Stimulated activated CD8-positive, alpha-beta memory T cell treated with anti-CD3 and anti-CD28 coated beads, Interleukin-7, amount 100 ng/mL, for 1 hour (primary cell): Measurements from ENCODE around the gene NEUROD2.

ENCODE experiments used
- DNase-seq, 2 donors: peaks; one replicate each; pipeline ENCODE4 v3.0.0-alpha.2; 2020; ENCODE audit warnings: low read depth in 2 of 2

Gene NEUROD2

DNA sequence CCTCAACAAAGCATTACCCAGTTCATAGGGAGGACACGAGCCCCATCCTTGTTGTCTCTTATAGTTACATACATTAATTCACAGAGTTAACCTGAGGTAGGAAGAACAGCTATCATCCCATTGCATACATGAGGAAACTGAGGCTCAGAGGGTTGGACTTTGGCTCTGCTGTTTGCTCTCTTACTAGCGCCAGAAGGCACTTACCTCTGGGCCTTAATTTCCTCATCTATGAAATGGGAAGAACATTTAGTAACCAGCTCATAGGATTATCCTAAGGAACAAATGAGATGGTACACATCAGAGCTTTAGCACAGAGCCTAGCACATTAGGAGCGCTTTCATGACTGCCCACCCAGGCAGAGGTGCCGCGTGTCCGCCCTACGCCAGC, 27.6 kb downstream of the NEUROD2 start:
- no peak for DNase-seq

DNA sequence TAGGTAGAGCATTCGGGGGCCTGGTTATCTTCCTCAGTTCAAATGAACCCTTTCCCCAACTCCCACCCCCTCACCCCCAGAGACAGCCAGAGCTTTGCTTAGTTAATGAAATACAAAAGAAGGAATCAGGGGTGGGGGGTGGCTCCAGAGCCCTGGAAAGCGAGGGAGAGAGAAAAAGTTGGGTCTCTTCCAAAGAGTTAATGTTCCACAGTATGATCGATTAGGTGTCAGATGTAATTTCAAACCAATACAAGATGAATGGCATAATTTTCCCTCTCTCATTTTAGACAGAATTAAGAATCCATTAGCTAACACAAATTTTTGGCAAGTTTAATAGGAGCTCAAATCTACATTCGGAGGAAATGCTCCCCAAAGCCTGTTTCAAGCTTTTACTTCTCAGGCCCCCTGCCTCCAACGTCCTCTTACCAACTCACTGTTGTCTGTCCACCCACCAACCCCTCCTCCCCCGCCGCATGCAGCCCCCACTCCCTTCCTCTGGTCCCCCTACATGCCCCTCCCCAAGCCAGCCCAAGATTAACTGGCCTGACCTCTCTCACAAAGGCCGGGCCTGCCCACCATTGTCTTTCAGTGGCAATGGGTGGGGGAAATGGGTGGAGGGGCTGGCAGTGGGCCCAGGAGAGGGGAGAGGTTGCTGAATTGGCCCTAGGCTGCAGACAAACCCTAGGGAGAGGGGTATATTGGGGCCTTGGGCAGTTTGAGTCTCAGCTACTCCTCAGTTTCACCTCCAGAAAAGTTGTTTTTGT, 28.2 kb downstream of the NEUROD2 start:
- no peak for DNase-seq

DNA sequence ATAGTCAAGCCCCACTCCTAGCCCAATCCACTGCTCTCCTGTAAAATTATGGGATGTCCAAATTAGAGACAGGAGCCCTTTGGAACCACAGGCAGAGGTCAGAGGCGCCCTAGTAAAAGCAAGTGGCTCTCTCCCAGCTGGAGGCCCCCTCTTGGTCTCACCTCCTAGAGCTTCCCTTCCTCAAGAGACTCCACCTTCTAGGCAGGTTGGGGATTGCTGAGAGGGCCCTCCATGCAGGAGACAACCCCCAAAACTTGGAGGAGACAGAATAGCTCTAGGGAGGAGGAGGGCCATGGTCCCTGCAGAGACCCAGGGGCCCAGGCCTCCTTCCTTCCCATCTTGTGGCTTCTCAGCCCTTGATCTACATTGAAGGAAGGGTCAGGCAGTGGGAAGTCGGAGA, 29.4 kb downstream of the NEUROD2 start:
- no peak for DNase-seq

DNA sequence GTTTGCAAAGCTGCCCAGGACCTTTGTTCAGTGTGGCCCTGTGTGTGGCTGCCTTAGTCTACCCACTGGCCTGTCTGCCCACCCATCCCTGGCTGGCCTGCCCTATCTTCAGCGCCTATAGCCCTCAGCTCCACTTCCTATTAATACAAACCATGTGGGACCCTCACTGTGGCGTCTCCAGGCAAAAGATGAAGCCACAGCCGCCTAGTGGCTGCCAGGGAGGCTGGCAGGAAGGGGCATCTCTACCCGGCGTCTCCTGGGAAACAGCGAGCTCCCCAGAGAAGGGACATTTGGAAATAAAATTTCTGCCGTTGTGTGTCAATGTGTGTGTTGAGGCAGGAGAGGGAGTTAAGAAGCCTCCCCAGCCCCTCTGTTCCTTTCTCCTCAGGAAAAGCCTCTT, 31.5 kb downstream of the NEUROD2 start:
- no peak for DNase-seq

DNA sequence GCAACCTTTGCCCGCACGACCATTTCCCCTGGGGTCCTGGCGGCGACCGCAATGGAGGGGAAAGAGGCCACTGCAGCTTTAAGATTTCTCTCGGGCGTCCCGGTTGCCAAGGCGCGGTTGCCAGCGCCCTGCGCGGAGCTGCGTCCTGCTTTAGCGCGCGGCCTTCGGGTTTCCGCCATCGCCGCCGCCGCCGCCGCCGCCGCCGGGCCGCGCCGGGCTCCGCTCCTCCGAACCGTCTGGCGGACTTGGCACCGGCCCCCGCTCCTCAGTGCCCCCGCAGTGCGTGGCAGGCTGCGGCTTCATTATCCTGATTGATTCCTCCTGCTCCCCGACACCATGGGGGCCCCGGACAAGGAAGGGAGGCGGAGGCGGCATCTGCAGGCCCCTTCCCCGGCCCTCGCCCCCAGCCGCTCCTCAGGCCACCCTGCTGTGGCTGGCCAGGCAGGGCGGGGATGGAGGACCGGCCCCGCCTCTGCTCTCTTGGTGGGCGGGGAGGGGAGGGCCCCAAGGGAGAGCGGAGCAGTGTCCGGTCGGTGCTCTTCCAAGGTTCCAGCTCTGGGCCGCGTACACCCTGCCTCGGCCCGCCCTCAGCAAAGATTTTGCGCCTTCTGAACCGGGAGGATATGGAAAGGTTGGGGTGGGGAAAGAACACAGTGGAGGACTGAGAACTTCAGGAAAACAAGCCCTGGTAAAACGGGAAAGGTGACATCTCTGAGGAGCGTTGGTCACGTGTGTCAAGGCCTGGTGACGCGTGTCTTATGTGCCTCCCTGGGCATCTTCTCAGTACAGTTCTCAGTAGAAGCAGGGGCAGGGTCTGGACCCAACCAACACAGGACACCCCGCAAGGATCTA, 34.0 kb downstream of the NEUROD2 start:
- DNase-seq: no peak

DNA sequence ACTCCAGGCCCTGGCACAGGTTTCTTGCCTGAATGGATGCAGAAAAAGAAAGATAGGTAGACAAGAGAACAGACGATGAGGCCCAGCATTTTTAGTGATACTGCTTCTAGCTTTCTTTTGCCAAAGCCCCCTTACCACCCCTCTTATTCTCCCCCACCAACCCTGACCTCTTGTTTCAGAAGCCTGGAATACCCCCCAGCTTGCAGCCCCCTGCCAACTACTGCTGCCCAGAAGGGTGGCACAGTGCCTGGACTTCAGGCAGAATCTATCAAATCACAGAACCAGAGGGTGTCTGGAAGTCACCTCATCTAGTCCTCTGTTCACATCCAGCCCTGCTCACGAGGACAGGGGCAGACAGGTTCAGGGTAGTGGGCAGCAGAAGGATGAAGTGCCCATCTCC, 35.6 kb downstream of the NEUROD2 start:
- DNase-seq: no peak

DNA sequence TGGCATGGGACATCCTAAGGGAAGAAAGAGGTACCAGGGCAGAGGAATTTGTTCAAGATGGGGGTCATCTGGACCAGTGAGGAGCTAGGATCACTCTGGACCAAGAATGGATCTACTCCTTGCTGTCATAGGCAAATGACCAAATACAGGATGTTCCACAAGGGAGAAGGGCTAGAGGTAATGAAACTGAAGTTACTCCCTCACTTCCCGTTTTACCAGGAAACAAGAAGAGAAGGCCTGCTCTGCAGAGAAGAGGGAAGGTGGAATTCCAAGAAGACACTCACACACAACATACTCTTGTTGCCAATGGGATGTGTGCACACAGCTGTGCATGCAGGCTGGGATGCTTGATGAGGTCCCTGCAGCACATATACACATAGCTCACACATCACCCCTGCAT, 38.6 kb downstream of the NEUROD2 start:
- DNase-seq: no peak

DNA sequence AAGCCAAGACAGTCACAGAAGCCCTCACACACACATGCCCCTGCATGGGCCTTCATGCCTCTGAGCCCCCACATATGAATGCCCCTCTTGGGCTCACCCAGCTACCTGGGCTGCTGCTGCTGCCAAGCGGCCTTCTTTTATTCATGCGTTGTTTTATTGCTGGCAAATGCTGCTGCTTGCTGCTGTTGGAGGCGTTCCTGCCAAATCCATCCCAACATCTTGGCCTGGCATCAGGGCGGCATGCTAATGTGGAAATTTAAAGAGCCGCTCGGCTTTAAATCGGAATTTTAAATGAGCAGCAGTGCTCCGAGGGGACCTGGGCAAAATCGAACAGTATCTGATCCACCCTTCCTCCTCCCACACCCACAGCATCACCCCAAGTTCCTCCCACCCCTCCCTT, 39.0 kb downstream of the NEUROD2 start:
- no peak for DNase-seq

DNA sequence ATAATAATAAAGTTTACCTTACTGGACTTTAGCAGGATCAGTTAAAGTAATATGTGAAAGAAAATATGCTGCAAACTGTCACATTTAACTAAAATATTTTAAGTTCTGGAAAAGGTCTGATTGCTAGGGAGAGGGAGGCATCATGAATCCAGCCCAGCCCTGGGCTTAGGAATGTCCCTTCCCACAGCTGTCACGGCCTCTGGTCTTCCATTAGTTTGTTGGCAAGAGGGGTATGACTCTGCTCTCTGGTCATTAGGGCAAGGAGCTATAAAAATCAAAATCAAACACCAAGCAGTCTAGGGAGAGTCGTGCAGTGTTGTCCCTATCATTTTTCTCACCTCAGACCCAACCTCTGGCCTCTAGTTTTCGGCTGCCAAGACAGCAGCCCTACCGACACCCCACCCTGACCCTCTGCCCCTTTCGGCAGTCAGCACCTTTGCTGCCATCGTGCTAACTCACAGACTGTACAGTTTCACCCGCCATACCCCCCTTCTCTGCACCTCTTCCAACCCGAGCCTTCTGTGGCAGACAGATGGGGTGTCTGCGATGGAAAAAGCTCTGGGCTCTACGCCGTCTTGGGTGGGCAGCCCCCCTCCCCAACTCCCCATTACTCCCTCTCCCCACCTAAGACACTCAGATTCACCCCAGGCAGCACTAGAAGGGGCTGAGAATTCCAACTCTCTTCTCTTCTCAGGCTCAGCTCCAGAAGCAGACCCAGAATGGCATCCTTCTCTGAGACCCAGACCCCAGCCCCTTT, 41.4 kb downstream of the NEUROD2 start:
- no peak for DNase-seq

DNA sequence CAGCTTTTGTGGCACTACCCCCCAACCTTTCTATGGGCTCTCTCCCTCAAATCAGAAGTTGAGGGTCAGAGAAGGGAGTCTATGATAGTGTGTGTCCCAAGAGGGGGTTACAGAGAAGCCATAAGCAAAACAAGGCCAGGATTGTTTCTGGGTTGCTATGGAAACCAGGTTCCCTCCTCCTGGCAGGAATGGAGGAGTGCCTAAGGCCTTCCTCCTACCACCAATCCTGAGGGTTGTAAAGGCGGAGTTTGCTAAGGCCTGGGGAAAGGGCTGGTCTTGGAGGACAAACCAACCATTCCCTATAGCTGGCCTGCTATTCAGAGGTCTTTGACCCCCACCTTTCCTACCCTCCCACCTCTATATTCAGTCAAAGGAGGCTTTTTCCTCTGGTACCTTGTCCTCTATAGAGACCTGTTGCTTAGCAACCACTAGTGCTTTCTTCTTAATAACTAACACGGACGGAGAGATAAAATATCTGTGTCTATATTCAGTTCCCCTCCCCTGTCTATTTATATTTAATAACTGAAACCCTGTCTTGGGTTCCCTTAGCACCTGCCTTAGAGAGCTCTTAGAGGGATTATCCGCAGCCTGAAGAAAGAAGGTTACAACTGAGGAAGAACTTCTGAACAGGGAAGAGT, 43.4 kb downstream of the NEUROD2 start:
- no peak for DNase-seq

DNA sequence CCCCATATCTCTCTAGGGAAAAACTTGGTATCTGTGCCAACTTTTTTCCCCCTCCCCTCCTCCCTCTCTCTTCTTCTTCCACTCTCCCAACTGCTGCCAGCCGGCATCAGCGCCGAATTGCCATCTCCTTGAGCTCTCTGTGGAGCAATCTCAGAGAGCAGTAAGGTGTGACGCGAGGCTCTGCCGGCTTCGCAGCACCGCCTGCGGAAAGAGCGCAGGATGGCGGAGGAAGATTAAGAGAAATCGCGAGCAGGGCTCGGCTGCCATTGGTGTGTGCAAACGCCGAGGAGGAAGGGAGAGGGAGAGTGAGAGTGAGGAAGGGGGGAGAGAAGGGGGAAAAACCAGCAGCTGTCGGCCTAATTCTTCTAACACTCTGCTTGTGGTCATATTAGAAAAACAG, 44.2 kb downstream of the NEUROD2 start:
- no peak for DNase-seq

DNA sequence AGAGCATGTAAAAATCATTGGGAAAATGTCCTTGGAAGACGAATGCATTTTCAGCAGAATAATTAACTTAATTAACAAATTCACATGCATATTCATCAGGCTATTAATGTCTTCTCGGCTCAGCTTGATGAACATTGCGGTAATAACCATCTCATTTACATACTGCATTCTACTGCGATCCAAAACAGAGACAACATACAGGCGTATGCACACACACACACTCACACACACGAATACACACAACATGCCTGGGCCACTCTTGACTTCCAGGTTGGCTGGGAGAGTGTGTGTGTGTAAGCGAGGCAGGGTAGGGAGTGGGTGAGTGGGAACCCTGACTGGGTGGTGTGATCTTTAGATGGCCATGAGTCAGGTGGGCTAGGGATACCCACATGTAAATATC, 44.7 kb downstream of the NEUROD2 start:
- DNase-seq: no peak

DNA sequence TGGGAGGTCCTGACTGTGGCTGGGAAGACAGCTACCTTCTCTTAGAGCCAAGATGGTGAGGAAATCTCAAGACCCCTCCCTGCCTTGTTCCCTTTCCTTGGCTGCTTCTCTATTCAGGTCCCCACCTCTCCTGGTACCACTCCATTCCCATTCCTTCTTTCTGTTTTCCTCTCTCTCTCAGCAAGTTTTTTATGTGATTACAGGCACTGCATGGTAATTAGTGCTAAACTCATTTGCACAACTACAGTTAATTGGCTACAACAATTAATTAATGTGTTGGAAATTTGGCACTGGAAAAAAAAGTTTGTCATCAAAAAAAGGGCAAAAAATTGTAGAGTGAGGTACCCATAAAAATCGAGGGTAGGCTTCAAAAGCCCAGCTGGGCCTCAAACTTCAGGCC, 45.3 kb downstream of the NEUROD2 start:
- DNase-seq: no peak

DNA sequence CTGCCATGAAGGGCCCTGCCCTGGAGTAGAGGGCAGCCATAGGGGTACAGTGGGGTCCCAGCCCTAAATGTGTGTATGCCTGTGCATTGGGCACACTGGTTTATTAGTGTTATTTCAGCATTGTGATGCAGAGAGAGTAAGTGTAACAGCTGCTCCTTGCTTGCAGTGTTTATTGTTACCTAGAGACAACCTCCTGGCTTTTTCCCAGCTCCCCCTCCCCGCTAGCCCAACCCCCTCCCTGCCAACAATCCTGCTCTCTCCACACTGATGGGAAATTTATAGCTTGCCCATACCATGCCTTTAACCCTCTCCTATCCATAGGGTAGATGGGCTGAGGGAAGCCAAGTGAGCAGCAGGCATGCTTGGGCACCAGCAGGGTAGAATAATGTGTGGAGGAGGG, 51.3 kb downstream of the NEUROD2 start:
- no peak for DNase-seq

DNA sequence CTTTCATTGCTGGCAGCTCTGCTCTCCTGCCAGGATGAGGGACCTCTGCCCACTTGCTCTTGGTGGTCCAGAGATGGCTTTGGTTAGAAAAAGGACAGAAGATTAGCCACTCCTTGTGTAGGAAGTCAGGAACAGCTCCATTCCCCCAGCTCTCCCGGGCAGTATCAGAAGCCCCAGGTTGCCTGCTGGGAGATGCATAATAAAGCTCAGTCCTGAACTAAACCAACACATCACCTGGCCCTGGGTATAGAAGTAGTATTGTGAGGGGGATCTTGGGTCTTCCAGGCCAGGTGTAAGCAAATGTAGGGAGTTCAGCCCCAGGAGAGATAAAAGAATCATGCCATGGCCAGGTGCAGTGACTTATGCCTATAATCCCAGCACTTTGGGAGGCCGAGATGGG, 52.4 kb downstream of the NEUROD2 start:
- DNase-seq: no peak
